ENCODE results near the gene TCF4. TPM values are rescaled to one million over a fixed set of nuclear protein-coding genes. Genes with fewer than 3 reads are reported as not detected.

Gene TCF4
- total RNA-seq, 1 experiment from 2014 or later: 104 TPM

GRCh38 chr18:55582325-55582724 lies 5.7 kb downstream of the TCF4 start:
- TF ChIP-seq, protein P1, sequence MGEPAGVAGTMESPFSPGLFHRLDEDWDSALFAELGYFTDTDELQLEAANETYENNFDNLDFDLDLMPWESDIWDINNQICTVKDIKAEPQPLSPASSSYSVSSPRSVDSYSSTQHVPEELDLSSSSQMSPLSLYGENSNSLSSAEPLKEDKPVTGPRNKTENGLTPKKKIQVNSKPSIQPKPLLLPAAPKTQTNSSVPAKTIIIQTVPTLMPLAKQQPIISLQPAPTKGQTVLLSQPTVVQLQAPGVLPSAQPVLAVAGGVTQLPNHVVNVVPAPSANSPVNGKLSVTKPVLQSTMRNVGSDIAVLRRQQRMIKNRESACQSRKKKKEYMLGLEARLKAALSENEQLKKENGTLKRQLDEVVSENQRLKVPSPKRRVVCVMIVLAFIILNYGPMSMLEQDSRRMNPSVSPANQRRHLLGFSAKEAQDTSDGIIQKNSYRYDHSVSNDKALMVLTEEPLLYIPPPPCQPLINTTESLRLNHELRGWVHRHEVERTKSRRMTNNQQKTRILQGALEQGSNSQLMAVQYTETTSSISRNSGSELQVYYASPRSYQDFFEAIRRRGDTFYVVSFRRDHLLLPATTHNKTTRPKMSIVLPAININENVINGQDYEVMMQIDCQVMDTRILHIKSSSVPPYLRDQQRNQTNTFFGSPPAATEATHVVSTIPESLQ (CRISPR knock-in tag; IDR thresholded peaks at IDR 0.05): no peak
- peak; percentile 51; the same call in 1 of the 2 replicates for TF ChIP-seq TEAD1 (CRISPR knock-in tag; IDR thresholded peaks at IDR 0.05)
- H3K9me3 Mint-ChIP-seq: no peaks in the 10 kb centered on the region
- peaks cover 90% of the 10 kb centered on the region for H3K4me1 Mint-ChIP-seq
- CTCF ChIA-PET: interaction anchor here (0.7 to 1.2 kb wide), 3 partner anchors 198 to 347 kb away, joined by 3 to 4 read pairs (median 3); no protein-coding TSS in a partner anchor
- H3K36me3 Mint-ChIP-seq: peaks cover 15% of the 10 kb centered on the region
- peak overlapping the region; percentile 97 for H3K27ac Mint-ChIP-seq
- H3K4me3 Mint-ChIP-seq: peak overlapping the region; percentile 52
- no peaks in the 10 kb centered on the region for H3K27me3 Mint-ChIP-seq (ENCODE audit: low read depth)
- ATAC-seq (peak; percentile 91), DNase-seq (ENCODE audit: low spot score) (peak; percentile 24)
- POLR2A ChIA-PET: interaction anchor here (0.8 kb wide), 1 partner anchor 200 kb away, joined by 3 read pairs; no protein-coding TSS in a partner anchor

GRCh38 chr18:55579501-55580270 lies 8.3 kb downstream of the TCF4 start:
- H3K27me3 Mint-ChIP-seq (ENCODE audit: low read depth): no peaks in the 10 kb centered on the region
- H3K27ac Mint-ChIP-seq: peak overlapping the region; percentile 86
- no peak for DNase-seq (ENCODE audit: low spot score)
- H3K4me3 Mint-ChIP-seq: peak overlapping the region; percentile 39
- ATAC-seq: no peak
- H3K36me3 Mint-ChIP-seq: peaks cover 5% of the 10 kb centered on the region
- ChIA-PET CTCF (interaction anchor here (1.5 kb wide), 1 partner anchor 202 kb away, joined by 7 read pairs; no protein-coding TSS in a partner anchor), POLR2A (interaction anchor here (0.8 kb wide), 1 partner anchor 10 kb away, joined by 3 read pairs; no protein-coding TSS in a partner anchor)
- peaks cover 83% of the 10 kb centered on the region for H3K4me1 Mint-ChIP-seq
- no peaks in the 10 kb centered on the region for H3K9me3 Mint-ChIP-seq
- TF ChIP-seq CREB1 (CRISPR knock-in tag; IDR thresholded peaks at IDR 0.05) (no peak), GTF2I (CRISPR knock-in tag; conservative IDR thresholded peaks at IDR 0.05) (no peak), ZNF317 (CRISPR knock-in tag; IDR thresholded peaks at IDR 0.05; ENCODE audit: borderline replicate concordance, low read depth) (no peak), RORB (CRISPR knock-in tag; IDR thresholded peaks at IDR 0.05) (no peak), GRHL2 (CRISPR knock-in tag; IDR thresholded peaks at IDR 0.05; ENCODE audit: insufficient replicate concordance, severe bottlenecking) (no peak), ZNF396 (CRISPR knock-in tag; IDR thresholded peaks at IDR 0.05; ENCODE audit: borderline replicate concordance) (no peak), TEAD1 (CRISPR knock-in tag; IDR thresholded peaks at IDR 0.05) (no peak), EMX1 (CRISPR knock-in tag; IDR thresholded peaks at IDR 0.05) (no peak), ZNF263 (CRISPR knock-in tag; IDR thresholded peaks at IDR 0.05; ENCODE audit: low read depth) (no peak), RELA (CRISPR knock-in tag; IDR thresholded peaks at IDR 0.05; ENCODE audit: borderline replicate concordance) (no peak), E2F4 (CRISPR knock-in tag; IDR thresholded peaks at IDR 0.05; ENCODE audit: borderline replicate concordance, low read depth) (no peak), SMAD4 (CRISPR knock-in tag; IDR thresholded peaks at IDR 0.05) (no peak), CDX4 (CRISPR knock-in tag; IDR thresholded peaks at IDR 0.05; ENCODE audit: borderline replicate concordance) (no peak)
- TF ChIP-seq, protein P2, sequence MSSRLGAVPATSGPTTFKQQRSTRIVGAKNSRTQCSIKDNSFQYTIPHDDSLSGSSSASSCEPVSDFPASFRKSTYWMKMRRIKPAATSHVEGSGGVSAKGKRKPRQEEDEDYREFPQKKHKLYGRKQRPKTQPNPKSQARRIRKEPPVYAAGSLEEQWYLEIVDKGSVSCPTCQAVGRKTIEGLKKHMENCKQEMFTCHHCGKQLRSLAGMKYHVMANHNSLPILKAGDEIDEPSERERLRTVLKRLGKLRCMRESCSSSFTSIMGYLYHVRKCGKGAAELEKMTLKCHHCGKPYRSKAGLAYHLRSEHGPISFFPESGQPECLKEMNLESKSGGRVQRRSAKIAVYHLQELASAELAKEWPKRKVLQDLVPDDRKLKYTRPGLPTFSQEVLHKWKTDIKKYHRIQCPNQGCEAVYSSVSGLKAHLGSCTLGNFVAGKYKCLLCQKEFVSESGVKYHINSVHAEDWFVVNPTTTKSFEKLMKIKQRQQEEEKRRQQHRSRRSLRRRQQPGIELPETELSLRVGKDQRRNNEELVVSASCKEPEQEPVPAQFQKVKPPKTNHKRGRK (CRISPR knock-in tag; IDR thresholded peaks at IDR 0.05; ENCODE audit: borderline replicate concordance): no peak
- TF ChIP-seq, protein P3, sequence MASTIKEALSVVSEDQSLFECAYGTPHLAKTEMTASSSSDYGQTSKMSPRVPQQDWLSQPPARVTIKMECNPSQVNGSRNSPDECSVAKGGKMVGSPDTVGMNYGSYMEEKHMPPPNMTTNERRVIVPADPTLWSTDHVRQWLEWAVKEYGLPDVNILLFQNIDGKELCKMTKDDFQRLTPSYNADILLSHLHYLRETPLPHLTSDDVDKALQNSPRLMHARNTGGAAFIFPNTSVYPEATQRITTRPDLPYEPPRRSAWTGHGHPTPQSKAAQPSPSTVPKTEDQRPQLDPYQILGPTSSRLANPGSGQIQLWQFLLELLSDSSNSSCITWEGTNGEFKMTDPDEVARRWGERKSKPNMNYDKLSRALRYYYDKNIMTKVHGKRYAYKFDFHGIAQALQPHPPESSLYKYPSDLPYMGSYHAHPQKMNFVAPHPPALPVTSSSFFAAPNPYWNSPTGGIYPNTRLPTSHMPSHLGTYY (CRISPR knock-in tag; IDR thresholded peaks at IDR 0.05): no peak
- TF ChIP-seq, protein P4, sequence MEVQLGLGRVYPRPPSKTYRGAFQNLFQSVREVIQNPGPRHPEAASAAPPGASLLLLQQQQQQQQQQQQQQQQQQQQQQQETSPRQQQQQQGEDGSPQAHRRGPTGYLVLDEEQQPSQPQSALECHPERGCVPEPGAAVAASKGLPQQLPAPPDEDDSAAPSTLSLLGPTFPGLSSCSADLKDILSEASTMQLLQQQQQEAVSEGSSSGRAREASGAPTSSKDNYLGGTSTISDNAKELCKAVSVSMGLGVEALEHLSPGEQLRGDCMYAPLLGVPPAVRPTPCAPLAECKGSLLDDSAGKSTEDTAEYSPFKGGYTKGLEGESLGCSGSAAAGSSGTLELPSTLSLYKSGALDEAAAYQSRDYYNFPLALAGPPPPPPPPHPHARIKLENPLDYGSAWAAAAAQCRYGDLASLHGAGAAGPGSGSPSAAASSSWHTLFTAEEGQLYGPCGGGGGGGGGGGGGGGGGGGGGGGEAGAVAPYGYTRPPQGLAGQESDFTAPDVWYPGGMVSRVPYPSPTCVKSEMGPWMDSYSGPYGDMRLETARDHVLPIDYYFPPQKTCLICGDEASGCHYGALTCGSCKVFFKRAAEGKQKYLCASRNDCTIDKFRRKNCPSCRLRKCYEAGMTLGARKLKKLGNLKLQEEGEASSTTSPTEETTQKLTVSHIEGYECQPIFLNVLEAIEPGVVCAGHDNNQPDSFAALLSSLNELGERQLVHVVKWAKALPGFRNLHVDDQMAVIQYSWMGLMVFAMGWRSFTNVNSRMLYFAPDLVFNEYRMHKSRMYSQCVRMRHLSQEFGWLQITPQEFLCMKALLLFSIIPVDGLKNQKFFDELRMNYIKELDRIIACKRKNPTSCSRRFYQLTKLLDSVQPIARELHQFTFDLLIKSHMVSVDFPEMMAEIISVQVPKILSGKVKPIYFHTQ (CRISPR knock-in tag; IDR thresholded peaks at IDR 0.05): no peak
- TF ChIP-seq, protein P5, sequence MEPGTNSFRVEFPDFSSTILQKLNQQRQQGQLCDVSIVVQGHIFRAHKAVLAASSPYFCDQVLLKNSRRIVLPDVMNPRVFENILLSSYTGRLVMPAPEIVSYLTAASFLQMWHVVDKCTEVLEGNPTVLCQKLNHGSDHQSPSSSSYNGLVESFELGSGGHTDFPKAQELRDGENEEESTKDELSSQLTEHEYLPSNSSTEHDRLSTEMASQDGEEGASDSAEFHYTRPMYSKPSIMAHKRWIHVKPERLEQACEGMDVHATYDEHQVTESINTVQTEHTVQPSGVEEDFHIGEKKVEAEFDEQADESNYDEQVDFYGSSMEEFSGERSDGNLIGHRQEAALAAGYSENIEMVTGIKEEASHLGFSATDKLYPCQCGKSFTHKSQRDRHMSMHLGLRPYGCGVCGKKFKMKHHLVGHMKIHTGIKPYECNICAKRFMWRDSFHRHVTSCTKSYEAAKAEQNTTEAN (CRISPR knock-in tag; IDR thresholded peaks at IDR 0.05): no peak
- TF ChIP-seq, protein P1 (CRISPR knock-in tag; IDR thresholded peaks at IDR 0.05): no peak

All from WTC11 (cell line).